GM18870 (cell line): ENCODE measurements around the gene TERT.
"Not testable (repeated sequence)": the region's sequence is repeated elsewhere in the genome, so short reads cannot be mapped to it uniquely, and the experiment has no call there.

Experiments
- ATAC-seq: cut with Tn5 transposase; IDR thresholded peaks from one replicate; pipeline ENCODE4 v1.9.1; 2021; ENCODE audit warnings: moderate library complexity; ENCODE audit not compliant: unreplicated experiment

Gene TERT

DNA sequence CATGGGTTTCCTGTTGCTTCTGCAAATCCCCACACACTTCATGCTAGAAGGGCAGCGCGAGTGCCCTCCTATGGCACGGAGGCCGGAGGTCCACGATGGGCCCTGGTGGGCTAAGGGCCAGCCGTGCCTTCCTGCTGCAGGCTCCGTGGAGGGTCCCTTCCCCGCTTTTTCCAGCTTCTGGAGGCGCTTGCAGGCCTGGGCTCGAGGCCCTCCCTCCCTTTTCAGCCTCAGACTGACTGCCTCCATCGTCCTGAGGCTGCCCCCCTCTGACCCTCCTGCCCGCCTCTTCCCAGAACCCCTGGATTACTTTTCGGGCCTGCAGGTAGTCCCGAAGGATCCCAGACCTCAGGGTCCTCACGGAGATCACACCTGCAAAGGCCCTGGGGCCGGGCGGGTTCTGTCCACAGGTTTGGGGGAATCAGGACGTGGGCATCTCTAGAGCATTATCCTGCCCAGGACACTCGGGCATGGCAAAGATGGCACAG is 3.2 kb upstream of the TERT start:
- no peak for ATAC-seq

- no peak for ATAC-seq
Measured at GRCh38 chr5:1297243-1297642, 2.4 kb upstream of the TERT start.

DNA sequence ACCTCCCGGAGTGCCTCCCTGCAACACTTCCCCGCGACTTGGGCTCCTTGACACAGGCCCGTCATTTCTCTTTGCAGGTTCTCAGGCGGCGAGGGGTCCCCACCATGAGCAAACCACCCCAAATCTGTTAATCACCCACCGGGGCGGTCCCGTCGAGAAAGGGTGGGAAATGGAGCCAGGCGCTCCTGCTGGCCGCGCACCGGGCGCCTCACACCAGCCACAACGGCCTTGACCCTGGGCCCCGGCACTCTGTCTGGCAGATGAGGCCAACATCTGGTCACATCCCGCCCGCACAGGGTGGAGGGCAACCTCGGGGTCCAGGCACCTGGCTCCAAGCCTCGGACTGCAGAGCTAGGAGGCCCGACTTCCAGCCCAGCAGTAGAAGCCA is 776 bp upstream of the TERT start:
- no peak for ATAC-seq

- no peak for ATAC-seq
Measured at GRCh38 chr5:1294206-1294834, 548 bp downstream of the TERT start.

DNA sequence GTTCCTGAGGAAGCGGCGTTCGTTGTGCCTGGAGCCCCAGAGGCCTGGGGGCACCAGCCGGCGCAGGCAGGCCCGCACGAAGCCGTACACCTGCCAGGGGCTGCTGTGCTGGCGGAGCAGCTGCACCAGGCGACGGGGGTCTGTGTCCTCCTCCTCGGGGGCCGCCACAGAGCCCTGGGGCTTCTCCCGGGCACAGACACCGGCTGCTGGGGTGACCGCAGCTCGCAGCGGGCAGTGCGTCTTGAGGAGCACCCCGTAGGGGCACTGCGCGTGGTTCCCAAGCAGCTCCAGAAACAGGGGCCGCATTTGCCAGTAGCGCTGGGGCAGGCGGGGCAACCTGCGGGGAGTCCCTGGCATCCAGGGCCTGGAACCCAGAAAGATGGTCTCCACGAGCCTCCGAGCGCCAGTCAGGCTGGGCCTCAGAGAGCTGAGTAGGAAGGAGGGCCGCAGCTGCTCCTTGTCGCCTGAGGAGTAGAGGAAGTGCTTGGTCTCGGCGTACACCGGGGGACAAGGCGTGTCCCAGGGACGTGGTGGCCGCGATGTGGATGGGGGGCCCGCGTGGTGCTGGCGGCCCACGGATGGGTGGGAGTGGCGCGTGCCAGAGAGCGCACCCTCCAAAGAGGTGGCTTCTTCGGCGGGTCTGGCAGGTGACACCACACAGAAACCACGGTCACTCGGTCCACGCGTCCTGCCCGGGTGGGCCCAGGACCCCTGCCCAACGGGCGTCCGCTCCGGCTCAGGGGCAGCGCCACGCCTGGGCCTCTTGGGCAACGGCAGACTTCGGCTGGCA is 1.3 kb downstream of the TERT start:
- no peak for ATAC-seq

DNA sequence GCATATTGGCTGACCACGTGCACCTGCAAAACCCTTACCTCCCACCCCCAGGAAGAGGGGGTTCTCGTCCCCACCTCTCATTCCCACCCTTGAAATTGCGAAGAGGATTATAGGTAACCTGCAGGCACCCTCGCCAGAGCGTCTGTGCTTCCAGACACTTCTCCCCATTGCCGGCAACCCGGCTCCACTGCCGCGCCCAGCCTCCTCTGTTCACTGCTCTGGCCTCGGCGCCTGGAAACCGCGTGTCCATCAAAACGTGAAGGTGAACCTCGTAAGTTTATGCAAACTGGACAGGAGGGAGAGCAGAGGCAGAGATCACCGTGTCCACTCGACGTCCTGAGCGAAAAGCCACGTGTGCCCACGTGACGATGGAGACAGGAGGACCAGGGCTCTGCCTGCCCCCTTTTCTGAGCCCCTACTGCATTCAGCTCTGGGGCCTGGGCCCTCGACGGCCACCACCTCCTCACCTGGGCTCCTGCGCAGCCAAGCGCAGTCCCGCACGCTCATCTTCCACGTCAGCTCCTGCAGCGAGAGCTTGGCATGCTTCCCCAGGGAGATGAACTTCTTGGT is 1.9 kb downstream of the TERT start:
- ATAC-seq, result no peak

DNA sequence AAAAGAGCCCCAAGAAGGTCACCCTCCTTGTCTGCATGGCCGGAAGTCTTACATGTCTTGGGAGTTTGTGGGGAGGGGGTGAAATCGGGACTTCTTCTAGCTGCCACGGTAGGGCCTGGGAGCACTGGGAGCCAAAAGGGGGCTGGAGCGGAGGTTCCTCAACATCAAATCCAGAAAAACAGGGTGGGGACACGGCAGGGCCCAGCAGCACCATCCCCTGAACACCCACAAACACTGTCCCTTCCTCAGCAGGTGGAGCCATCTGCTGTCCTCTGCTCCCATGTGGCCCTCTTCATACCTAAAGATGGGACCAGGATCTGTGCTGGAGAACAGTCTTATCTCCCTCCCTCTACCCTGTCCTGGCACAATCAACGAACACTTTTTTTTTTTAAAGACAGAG is 2.7 kb downstream of the TERT start:
- no peak for ATAC-seq

DNA sequence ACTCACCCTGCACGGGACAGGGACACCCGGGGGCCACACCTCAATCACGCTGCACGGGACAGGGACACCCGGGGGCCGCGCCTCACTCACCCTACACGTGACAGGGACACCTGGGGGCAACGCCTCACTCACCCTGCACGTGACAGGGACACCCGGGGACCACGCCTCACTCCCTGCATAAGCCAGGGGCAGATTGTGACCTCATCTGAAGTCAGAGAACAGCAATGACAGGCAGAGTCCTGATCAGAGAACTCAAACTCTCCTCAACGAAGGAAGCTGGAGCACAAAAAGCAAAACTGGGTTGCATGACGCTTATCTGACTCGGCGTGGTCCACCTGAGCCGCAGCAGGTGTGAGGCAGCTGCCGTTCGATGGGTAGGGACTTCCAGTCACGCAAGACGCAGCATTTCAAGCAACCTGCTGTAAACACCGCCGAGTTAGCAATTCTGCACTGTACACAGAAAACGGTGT is 3.2 kb downstream of the TERT start:
- no peak for ATAC-seq

DNA sequence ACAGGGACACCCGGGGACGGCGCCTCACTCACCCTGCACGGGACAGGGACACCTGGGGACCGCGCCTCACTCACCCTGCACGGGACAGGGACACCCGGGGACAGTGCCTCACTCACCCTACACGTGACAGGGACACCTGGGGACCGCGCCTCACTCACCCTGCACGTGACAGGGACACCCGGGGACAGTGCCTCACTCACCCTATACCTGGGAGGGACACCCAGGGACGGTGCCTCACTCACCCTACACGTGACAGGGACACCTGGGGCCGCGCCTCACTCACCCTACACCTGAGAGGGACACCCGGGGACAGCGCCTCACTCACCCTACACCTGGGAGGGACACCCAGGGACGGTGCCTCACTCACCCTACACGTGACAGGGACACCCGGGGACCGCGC is 3.9 kb downstream of the TERT start:
- ATAC-seq, result not testable (repeated sequence)

DNA sequence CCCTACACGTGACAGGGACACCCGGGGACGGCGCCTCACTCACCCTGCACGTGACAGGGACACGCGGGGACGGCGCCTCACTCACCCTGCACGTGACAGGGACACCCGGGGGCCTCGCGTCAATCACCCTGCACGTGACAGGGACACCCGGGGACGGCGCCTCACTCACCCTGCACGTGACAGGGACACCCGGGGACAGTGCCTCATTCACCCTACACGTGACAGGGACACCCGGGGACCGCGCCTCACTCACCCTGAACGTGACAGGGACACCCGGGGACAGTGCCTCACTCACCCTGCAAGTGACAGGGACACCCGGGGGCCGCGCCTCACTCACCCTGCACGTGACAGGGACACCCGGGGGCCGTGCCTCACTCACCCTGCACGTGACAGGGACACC is 5.3 kb downstream of the TERT start:
- ATAC-seq, result not testable (repeated sequence)

- ATAC-seq, result no peak
Measured at GRCh38 chr5:1288439-1289335, 6.2 kb downstream of the TERT start.

GRCh38 chr5:1285883-1286291 is 9.0 kb downstream of the TERT start:
- no peak for ATAC-seq

DNA sequence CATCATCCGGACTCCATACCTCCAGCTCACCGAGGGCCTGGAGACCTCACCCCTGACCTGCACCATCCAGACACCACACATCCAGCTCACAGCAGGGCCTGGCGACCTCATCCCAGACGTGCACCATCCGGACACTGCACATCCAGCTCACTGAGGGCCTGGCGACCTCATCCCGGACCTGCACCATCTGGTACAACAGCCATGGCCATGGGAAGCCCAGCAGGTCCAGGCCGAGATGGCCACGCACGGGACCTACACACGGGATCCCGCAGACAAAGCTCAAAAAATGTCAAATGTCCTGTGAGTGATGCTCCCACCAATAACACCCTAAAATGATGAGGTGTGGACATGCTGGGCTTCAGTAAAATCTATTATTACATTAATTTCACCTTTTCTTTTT is 9.7 kb downstream of the TERT start:
- ATAC-seq, result no peak

DNA sequence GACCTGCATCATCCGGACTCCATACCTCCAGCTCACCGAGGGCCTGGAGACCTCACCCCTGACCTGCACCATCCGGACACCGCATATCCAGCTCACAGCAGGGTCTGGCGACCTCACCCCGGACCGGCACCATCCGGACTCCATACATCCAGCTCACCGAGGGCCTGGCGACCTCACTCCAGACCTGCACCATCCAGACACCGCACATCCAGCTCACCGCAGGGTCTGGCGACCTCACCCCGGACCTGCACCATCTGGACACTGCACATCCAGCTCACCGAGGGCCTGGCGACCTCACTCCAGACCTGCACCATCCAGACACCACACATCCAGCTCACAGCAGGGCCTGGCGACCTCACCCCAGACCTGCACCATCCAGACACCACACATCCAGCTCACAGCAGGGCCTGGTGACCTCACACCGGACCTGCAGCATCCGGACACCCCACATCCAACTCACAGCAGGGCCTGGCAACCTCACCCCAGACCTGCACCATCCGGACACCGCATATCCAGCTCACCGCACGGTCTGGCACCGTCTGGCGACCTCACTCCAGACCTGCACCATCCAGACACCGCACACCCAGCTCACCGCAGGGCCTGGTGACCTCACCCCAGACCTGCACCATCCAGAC is 10.4 kb downstream of the TERT start:
- not testable (repeated sequence) for ATAC-seq

DNA sequence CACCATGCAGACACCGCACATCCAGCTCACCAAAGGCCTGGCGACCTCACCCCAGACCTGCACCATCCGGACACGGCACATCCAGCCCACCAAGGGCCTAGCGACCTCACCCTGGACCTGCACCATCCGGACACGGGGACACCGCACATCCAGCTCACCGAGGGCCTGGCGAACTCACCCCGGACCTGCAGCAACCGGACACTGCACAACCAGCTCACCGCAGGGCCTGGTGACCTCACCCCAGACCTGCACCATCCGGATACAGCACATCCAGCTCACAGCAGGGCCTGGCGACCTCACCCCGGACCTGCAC is 11.2 kb downstream of the TERT start:
- not testable (repeated sequence) for ATAC-seq

- not testable (repeated sequence) for ATAC-seq
Measured at GRCh38 chr5:1282993-1283728, 11.7 kb downstream of the TERT start.

GRCh38 chr5:1282131-1282992 is 12.5 kb downstream of the TERT start:
- ATAC-seq, result no peak

- ATAC-seq, result no peak
Measured at GRCh38 chr5:1281038-1281882, 13.6 kb downstream of the TERT start.
